HepG2 (cell line): ENCODE data around the gene DRC7. TPM values are rescaled to one million over a fixed set of nuclear protein-coding genes. Genes with fewer than 3 reads are reported as not detected.

ENCODE experiments used
- ATF5 ChIP-seq: sonication (generic); formaldehyde crosslinking; IDR thresholded peaks from 2 replicates; pipeline ENCODE4 v1.4.0; 2020; ENCODE audit warnings: mild to moderate bottlenecking, low read depth, missing genetic modification reagents
- CTCF ChIP-seq: sonication (generic); formaldehyde crosslinking; IDR thresholded peaks from 2 replicates; pipeline ENCODE4 v1.5.0; 2020; ENCODE audit warnings: mild to moderate bottlenecking, missing genetic modification reagents, moderate library complexity
- FIP1L1 ChIP-seq: fragments of 200-400 bp; formaldehyde crosslinking; IDR thresholded peaks from 2 replicates; pipeline ENCODE4 v1.6.1; 2018; ENCODE audit warnings: low read depth, mild to moderate bottlenecking, low read length, moderate library complexity, borderline replicate concordance; ENCODE audit not compliant: insufficient read depth
- MEF2D ChIP-seq: sonication (generic); formaldehyde crosslinking; IDR thresholded peaks from 2 replicates; pipeline ENCODE4 v1.5.1; 2020; ENCODE audit warnings: mild to moderate bottlenecking, missing genetic modification reagents
- MNT ChIP-seq: fragments of 450-650 bp; IDR thresholded peaks from 2 replicates; pipeline ENCODE4 v1.6.1; 2016
- MXD3 ChIP-seq: IDR thresholded peaks from 2 replicates; pipeline ENCODE4 v1.6.1; 2016; ENCODE audit warnings: mild to moderate bottlenecking, missing biosample characterization, missing genetic modification reagents
- ONECUT2 ChIP-seq: sonication (generic); formaldehyde crosslinking; IDR thresholded peaks from 2 replicates; pipeline ENCODE4 v1.4.0; 2020; ENCODE audit warnings: missing genetic modification reagents
- UBTF ChIP-seq: sonication (generic); formaldehyde crosslinking; IDR thresholded peaks from 2 replicates; pipeline ENCODE4 v1.4.0; 2020; ENCODE audit warnings: mild to moderate bottlenecking, missing genetic modification reagents
- ZBTB40 ChIP-seq, 2 experiments: fragments of 450-650 bp in 1 of 2; sonication (generic) in 1 of 2; formaldehyde crosslinking in 1 of 2; IDR thresholded peaks; 2 replicates each; pipeline versions ENCODE4 v1.6.1 to v1.8.0; 2016 to 2022; ENCODE audit warnings: antibody characterized with exemption in 1 of 2, mild to moderate bottlenecking in 1 of 2, missing genetic modification reagents in 1 of 2
- ZFP1 ChIP-seq: IDR thresholded peaks from 2 replicates; pipeline ENCODE4 v1.6.1; 2016
- ZNF460 ChIP-seq: sonication (generic); formaldehyde crosslinking; IDR thresholded peaks from 2 replicates; pipeline ENCODE4 v1.5.1; 2020; ENCODE audit warnings: missing genetic modification reagents, mild to moderate bottlenecking, borderline replicate concordance
- ZNF788 ChIP-seq: sonication (generic); formaldehyde crosslinking; IDR thresholded peaks from 2 replicates; pipeline ENCODE4 v1.5.0; 2020; ENCODE audit warnings: mild to moderate bottlenecking, missing genetic modification reagents, borderline replicate concordance
- polyA plus RNA-seq, 8 experiments: library from polyadenylated mRNA; depleted of rRNA in 3 of 8; stranded (reverse) in 7 of 8; unstranded in 1 of 8; fragments of >200 nt; fragmentation: Illumina TruSeq in 4 of 8; extraction: Trizol in 4 of 8; gene quantifications; 2 replicates each; pipeline versions ENCODE4 v1.2.1 to v1.2.3, GENCODE V29; 2011 to 2016; ENCODE audit warnings: low read depth in 4 of 8, missing spikeins in 1 of 8, mixed read lengths in 1 of 8; ENCODE audit not compliant: insufficient read depth in 1 of 8
- total RNA-seq, 5 experiments: library from RNA; depleted of rRNA; stranded (reverse); fragments of >200 nt; fragmentation: Illumina TruSeq; extraction: Trizol; gene quantifications; 2 replicates each; pipeline ENCODE4 v1.2.3, GENCODE V29; 2016; ENCODE audit warnings: low read depth in 1 of 5

Gene DRC7
- total and polyA plus RNA-seq, 2 of the 13 experiments (the other 11 are each of a cell fraction or from before 2014, with no cell fraction given): 2.7 to 3.4 TPM

- TF ChIP-seq ZBTB40 (IDR thresholded peaks at IDR 0.05) (no peak), ZBTB40 (CRISPR knock-in tag; IDR thresholded peaks at IDR 0.05) (no peak), ZNF788 (CRISPR knock-in tag) (peak; percentile 49; the same call in 1 of the 2 replicates), MEF2D (CRISPR knock-in tag) (no peak), ONECUT2 (no peak), FIP1L1 (no peak), ZFP1 (CRISPR knock-in tag) (no peak), UBTF (no peak), ZNF460 (CRISPR knock-in tag) (no peak), ATF5 (CRISPR knock-in tag) (no peak), CTCF (CRISPR knock-in tag) (no peak), MXD3 (no peak), MNT (no peak)
These were observed 15.1 kb downstream of the DRC7 start (continued) for GRCh38 chr16:57709663-57710062.
